CD4-positive, alpha-beta T cell (primary cell): ENCODE measurements around the gene CAB39L. TPM values are rescaled to one million over a fixed set of nuclear protein-coding genes. Genes with fewer than 3 reads are reported as not detected.
"Not testable (repeated sequence)": the region's sequence is repeated elsewhere in the genome, so short reads cannot be mapped to it uniquely, and the experiment has no call there.

Source experiments
- ATAC-seq: fragments of 200-7000 bp; cut with Tn5 transposase; one replicate; pipeline ENCODE4 v1.10.0; 2022; ENCODE audit warnings: mild to moderate bottlenecking; ENCODE audit not compliant: poor library complexity
- CTCF ChIA-PET: fragments of 350-600 bp; sonication (Branson Sonifier 250); formaldehyde crosslinking; loops from one replicate; lab custom pipeline; 2021; ENCODE audit warnings: antibody characterized with exemption, inconsistent platforms; lab: Charles Lee
- POLR2A ChIA-PET: fragments of 350-600 bp; sonication (Branson Sonifier 250); formaldehyde crosslinking; loops from one replicate; lab custom pipeline; 2021; ENCODE audit warnings: antibody characterized with exemption, inconsistent platforms; lab: Charles Lee
- DNase-seq, 14 experiments: peaks; one replicate each; pipeline ENCODE4 v3.0.0-alpha.2; 2013 to 2020; ENCODE audit warnings: mixed read lengths in 2 of 14
- H3K27ac ChIP-seq, 2 donors: one replicate each; pipeline versions ENCODE4 v1.5.1 to v1.7.0; 2013; ENCODE audit warnings: low read length in 2 of 2, low read depth in 1 of 2, mild to moderate bottlenecking in 1 of 2
- H3K27me3 ChIP-seq, 2 experiments: 1 replicate in 1 of 2; 2 replicates in 1 of 2; pipeline versions ENCODE4 v1.6.1 to v1.7.0; 2013; ENCODE audit warnings: low read length in 2 of 2, control low read depth in 1 of 2, mild to moderate bottlenecking in 1 of 2, moderate library complexity in 1 of 2; ENCODE audit not compliant: insufficient read depth in 2 of 2, control insufficient read depth in 1 of 2
- H3K36me3 ChIP-seq: one replicate; pipeline ENCODE4 v1.6.1; 2013; ENCODE audit warnings: low read length, control low read depth; ENCODE audit not compliant: insufficient read depth
- H3K4me1 ChIP-seq: one replicate; pipeline ENCODE4 v1.6.1; 2013; ENCODE audit warnings: low read length, control low read depth; ENCODE audit not compliant: insufficient read depth
- H3K4me3 ChIP-seq: one replicate; pipeline ENCODE4 v1.5.1; 2013; ENCODE audit warnings: mild to moderate bottlenecking, low read length, moderate library complexity
- H3K9me3 ChIP-seq, 2 experiments: 1 replicate in 1 of 2; 2 replicates in 1 of 2; pipeline versions ENCODE4 v1.6.1 to v1.7.0; 2013; ENCODE audit warnings: low read length in 2 of 2, mild to moderate bottlenecking in 2 of 2, control low read depth in 1 of 2, moderate library complexity in 1 of 2; ENCODE audit not compliant: control insufficient read depth in 1 of 2, insufficient read depth in 1 of 2
- H3K27ac Mint-ChIP-seq: one replicate; pipeline ENCODE4 v1.8.0; 2020; ENCODE audit warnings: mixed read lengths
- H3K27me3 Mint-ChIP-seq: one replicate; pipeline ENCODE4 v1.8.0; 2021; ENCODE audit warnings: mixed read lengths
- H3K36me3 Mint-ChIP-seq: one replicate; pipeline ENCODE4 v1.8.0; 2021; ENCODE audit warnings: low read depth, mixed read lengths
- H3K4me1 Mint-ChIP-seq: one replicate; pipeline ENCODE4 v1.8.0; 2021; ENCODE audit warnings: low read depth, mixed read lengths
- H3K4me3 Mint-ChIP-seq: one replicate; pipeline ENCODE4 v1.8.0; 2020; ENCODE audit warnings: mild to moderate bottlenecking, mixed read lengths
- H3K9me3 Mint-ChIP-seq: one replicate; pipeline ENCODE4 v1.8.0; 2020; ENCODE audit warnings: mixed read lengths
- CTCF ChIP-seq: fragments of 200-600 bp; IDR thresholded peaks from one replicate; pipeline ENCODE4 v1.8.0; 2022; ENCODE audit warnings: antibody characterized with exemption, mild to moderate bottlenecking
- intact Hi-C, 2 experiments: fragments of 100-400 bp; cut with DNase I in 1 of 2; cut with micrococcal nuclease in 1 of 2; formaldehyde crosslinking; loops; one replicate each; pipeline versions ENCODE4 v1.15.1 to v1.9.0; 2023 to 2025; cut with DNase I, micrococcal nuclease
- total RNA-seq, 174 experiments: library from RNA in 2 of 174; stranded (reverse) in 2 of 174; gene quantifications; one replicate each; pipeline ENCODE4 v1.2.3 and lab custom pipeline; 2021 to 2026

CAB39L gene
- total RNA-seq, 2 experiments from 2014 or later = 1.9 to 2.5 TPM

- H3K27ac Mint-ChIP-seq = no peak overlapping the region
- no peak for DNase-seq
- TF ChIP-seq CTCF = no peak
- no peak overlapping the region for H3K4me3 ChIP-seq
- peaks cover 12% of the 10 kb centered on the region for H3K36me3 Mint-ChIP-seq
- ATAC-seq = no peak
- H3K4me1 Mint-ChIP-seq = no peaks in the 10 kb centered on the region
- no peaks in the 10 kb centered on the region for H3K9me3 ChIP-seq
- no peaks in the 10 kb centered on the region for H3K27me3 ChIP-seq
- ChIA-PET POLR2A (interaction anchor here (0.7 kb wide), 1 partner anchor 195 kb away, joined by 3 read pairs; no protein-coding TSS in a partner anchor), CTCF (no interaction called here)
- no peaks in the 10 kb centered on the region for H3K27me3 Mint-ChIP-seq
- no peak overlapping the region for H3K4me3 Mint-ChIP-seq
- no peaks in the 10 kb centered on the region for H3K9me3 Mint-ChIP-seq
- intact Hi-C loops = no loop called here
- H3K36me3 ChIP-seq = no peaks in the 10 kb centered on the region
- H3K27ac ChIP-seq = no peak overlapping the region
- no peaks in the 10 kb centered on the region for H3K4me1 ChIP-seq
These were observed 113.4 kb downstream of the CAB39L start for GRCh38 chr13:49330546-49330864.

- POLR2A ChIA-PET = no interaction called here
These were observed 113.9 kb downstream of the CAB39L start for GRCh38 chr13:49329831-49330545.

GRCh38 chr13:49327145-49327544, 116.7 kb downstream of the CAB39L start:
- CTCF ChIA-PET, intact Hi-C loops, ATAC-seq: not testable (repeated sequence)

More at GRCh38 chr13:49329831-49330545, 113.9 kb downstream of the CAB39L start:
- no peaks in the 10 kb centered on the region for H3K27me3 Mint-ChIP-seq
- Histone ChIP-seq H3K4me1 (no peaks in the 10 kb centered on the region), H3K27ac (no peak overlapping the region), H3K27me3 (no peaks in the 10 kb centered on the region), H3K9me3 (no peaks in the 10 kb centered on the region), H3K36me3 (no peaks in the 10 kb centered on the region), H3K4me3 (no peak overlapping the region)
- H3K4me3 Mint-ChIP-seq = no peak overlapping the region
- DNase-seq = no peak
- no peaks in the 10 kb centered on the region for H3K4me1 Mint-ChIP-seq
- ATAC-seq = no peak
- CTCF ChIA-PET = no interaction called here
- no peak for TF ChIP-seq CTCF
- no peak overlapping the region for H3K27ac Mint-ChIP-seq
- peaks cover 12% of the 10 kb centered on the region for H3K36me3 Mint-ChIP-seq
- intact Hi-C loops = no loop called here
- H3K9me3 Mint-ChIP-seq = no peaks in the 10 kb centered on the region

More at GRCh38 chr13:49327145-49327544, 116.7 kb downstream of the CAB39L start:
- H3K9me3 Mint-ChIP-seq, H3K4me3 Mint-ChIP-seq, H3K27me3 Mint-ChIP-seq, POLR2A ChIA-PET, H3K9me3 ChIP-seq, H3K27ac ChIP-seq, DNase-seq, H3K4me1 Mint-ChIP-seq, H3K4me1 ChIP-seq, H3K36me3 ChIP-seq, H3K27me3 ChIP-seq, H3K4me3 ChIP-seq, H3K27ac Mint-ChIP-seq: not testable (repeated sequence)
- peaks cover 11% of the 10 kb centered on the region for H3K36me3 Mint-ChIP-seq
